Measurements from ENCODE around the gene ZFR2.
"Not testable (repeated sequence)": the region's sequence is repeated elsewhere in the genome, so short reads cannot be mapped to it uniquely, and the experiment has no call there.

GRCh38 chr19:3894959-3895358, 26.1 kb upstream of the ZFR2 start:
- not testable (repeated sequence) for TF ChIP-seq POLR2AphosphoS5, POLR2A, TAF1 (IDR thresholded peaks at IDR 0.05; ENCODE audit: low read depth, low read length)
